Ureter (tissue), 1 donor: Measurements from ENCODE around the gene PRKCB. TPM values are rescaled to one million over a fixed set of nuclear protein-coding genes. Genes with fewer than 3 reads are reported as not detected.

ENCODE experiments used
- DNase-seq: peaks from one replicate; pipeline ENCODE4 v3.0.0-alpha.2; 2020; ENCODE audit warnings: low spot score
- total RNA-seq: library from RNA; stranded (reverse); gene quantifications from one replicate; pipeline ENCODE4 v1.2.4, GENCODE V29; 2023
- donor health status: DM: yes; HTN: yes; CAD: no.

The PRKCB gene
- total RNA-seq, 1 donor from 2014 or later: 14.3 TPM

GRCh38 chr16:23941025-23941424, 105.2 kb downstream of the PRKCB start:
- DNase-seq: no peak

GRCh38 chr16:23941963-23942564, 106.3 kb downstream of the PRKCB start:
- DNase-seq: no peak

GRCh38 chr16:23943604-23944003, 107.8 kb downstream of the PRKCB start:
- no peak for DNase-seq

- DNase-seq: no peak
These were observed 108.6 kb downstream of the PRKCB start for GRCh38 chr16:23944381-23944780.

- DNase-seq: no peak
These were observed 109.5 kb downstream of the PRKCB start for GRCh38 chr16:23945243-23945642.

- DNase-seq: no peak
These were observed 112.1 kb downstream of the PRKCB start for GRCh38 chr16:23947838-23948237.

- DNase-seq: no peak
These were observed 113.2 kb downstream of the PRKCB start for GRCh38 chr16:23948949-23949411.

GRCh38 chr16:23949630-23950290, 114.0 kb downstream of the PRKCB start:
- peak; percentile 45 for DNase-seq

- DNase-seq: no peak
These were observed 114.6 kb downstream of the PRKCB start for GRCh38 chr16:23950291-23950894.

- DNase-seq: no peak
These were observed 115.1 kb downstream of the PRKCB start for GRCh38 chr16:23950898-23951297.

- DNase-seq: peak; percentile 38
These were observed 116.6 kb downstream of the PRKCB start for GRCh38 chr16:23952128-23952970.

GRCh38 chr16:23952971-23953300, 117.2 kb downstream of the PRKCB start:
- DNase-seq: no peak

GRCh38 chr16:23953476-23953875, 117.7 kb downstream of the PRKCB start:
- no peak for DNase-seq

- peak; percentile 10 for DNase-seq
These were observed 119.3 kb downstream of the PRKCB start for GRCh38 chr16:23955088-23955487.

GRCh38 chr16:23957287-23957686, 121.5 kb downstream of the PRKCB start:
- DNase-seq: peak; percentile 9

GRCh38 chr16:23959072-23959751, 123.4 kb downstream of the PRKCB start:
- peak; percentile 26 for DNase-seq

- peak; percentile 19 for DNase-seq
These were observed 123.9 kb downstream of the PRKCB start for GRCh38 chr16:23959752-23960072.

- DNase-seq: peak; percentile 9
These were observed 124.5 kb downstream of the PRKCB start for GRCh38 chr16:23960081-23960885.

GRCh38 chr16:23962001-23962400, 126.2 kb downstream of the PRKCB start:
- DNase-seq: peak; percentile 17

- peak; percentile 7 for DNase-seq
These were observed 128.4 kb downstream of the PRKCB start for GRCh38 chr16:23964136-23964535.

- no peak for DNase-seq
These were observed 129.5 kb downstream of the PRKCB start for GRCh38 chr16:23965137-23965733.
